ENCODE results near the gene ZNF438. TPM values are rescaled to one million over a fixed set of nuclear protein-coding genes. Genes with fewer than 3 reads are reported as not detected.

The ZNF438 gene
- total and polyA plus RNA-seq, 2 of the 8 experiments (the other 6 are each of a cell fraction or from before 2014, with no cell fraction given) = 0.95 to 1.7 TPM

DNA sequence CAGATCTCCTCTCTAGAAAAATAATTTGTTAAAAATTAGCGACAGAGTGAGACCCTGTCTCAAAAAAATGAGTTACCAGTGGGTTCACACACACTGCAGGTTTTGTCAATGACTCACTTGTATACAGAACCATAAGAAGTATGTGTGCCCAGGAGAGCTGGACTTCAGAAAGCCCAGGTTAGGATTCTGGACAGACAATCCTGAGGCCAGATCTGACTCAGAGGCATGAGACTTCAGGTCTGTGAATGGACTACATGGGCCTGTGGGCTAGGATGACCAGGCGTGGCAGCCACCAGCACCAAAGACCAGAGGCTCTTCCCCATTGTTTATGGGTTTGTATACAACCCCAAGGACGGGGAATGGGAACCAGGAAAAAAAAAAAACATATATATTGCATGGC, 9.3 kb upstream of the ZNF438 start (continued):
- TF ChIP-seq, protein P1, sequence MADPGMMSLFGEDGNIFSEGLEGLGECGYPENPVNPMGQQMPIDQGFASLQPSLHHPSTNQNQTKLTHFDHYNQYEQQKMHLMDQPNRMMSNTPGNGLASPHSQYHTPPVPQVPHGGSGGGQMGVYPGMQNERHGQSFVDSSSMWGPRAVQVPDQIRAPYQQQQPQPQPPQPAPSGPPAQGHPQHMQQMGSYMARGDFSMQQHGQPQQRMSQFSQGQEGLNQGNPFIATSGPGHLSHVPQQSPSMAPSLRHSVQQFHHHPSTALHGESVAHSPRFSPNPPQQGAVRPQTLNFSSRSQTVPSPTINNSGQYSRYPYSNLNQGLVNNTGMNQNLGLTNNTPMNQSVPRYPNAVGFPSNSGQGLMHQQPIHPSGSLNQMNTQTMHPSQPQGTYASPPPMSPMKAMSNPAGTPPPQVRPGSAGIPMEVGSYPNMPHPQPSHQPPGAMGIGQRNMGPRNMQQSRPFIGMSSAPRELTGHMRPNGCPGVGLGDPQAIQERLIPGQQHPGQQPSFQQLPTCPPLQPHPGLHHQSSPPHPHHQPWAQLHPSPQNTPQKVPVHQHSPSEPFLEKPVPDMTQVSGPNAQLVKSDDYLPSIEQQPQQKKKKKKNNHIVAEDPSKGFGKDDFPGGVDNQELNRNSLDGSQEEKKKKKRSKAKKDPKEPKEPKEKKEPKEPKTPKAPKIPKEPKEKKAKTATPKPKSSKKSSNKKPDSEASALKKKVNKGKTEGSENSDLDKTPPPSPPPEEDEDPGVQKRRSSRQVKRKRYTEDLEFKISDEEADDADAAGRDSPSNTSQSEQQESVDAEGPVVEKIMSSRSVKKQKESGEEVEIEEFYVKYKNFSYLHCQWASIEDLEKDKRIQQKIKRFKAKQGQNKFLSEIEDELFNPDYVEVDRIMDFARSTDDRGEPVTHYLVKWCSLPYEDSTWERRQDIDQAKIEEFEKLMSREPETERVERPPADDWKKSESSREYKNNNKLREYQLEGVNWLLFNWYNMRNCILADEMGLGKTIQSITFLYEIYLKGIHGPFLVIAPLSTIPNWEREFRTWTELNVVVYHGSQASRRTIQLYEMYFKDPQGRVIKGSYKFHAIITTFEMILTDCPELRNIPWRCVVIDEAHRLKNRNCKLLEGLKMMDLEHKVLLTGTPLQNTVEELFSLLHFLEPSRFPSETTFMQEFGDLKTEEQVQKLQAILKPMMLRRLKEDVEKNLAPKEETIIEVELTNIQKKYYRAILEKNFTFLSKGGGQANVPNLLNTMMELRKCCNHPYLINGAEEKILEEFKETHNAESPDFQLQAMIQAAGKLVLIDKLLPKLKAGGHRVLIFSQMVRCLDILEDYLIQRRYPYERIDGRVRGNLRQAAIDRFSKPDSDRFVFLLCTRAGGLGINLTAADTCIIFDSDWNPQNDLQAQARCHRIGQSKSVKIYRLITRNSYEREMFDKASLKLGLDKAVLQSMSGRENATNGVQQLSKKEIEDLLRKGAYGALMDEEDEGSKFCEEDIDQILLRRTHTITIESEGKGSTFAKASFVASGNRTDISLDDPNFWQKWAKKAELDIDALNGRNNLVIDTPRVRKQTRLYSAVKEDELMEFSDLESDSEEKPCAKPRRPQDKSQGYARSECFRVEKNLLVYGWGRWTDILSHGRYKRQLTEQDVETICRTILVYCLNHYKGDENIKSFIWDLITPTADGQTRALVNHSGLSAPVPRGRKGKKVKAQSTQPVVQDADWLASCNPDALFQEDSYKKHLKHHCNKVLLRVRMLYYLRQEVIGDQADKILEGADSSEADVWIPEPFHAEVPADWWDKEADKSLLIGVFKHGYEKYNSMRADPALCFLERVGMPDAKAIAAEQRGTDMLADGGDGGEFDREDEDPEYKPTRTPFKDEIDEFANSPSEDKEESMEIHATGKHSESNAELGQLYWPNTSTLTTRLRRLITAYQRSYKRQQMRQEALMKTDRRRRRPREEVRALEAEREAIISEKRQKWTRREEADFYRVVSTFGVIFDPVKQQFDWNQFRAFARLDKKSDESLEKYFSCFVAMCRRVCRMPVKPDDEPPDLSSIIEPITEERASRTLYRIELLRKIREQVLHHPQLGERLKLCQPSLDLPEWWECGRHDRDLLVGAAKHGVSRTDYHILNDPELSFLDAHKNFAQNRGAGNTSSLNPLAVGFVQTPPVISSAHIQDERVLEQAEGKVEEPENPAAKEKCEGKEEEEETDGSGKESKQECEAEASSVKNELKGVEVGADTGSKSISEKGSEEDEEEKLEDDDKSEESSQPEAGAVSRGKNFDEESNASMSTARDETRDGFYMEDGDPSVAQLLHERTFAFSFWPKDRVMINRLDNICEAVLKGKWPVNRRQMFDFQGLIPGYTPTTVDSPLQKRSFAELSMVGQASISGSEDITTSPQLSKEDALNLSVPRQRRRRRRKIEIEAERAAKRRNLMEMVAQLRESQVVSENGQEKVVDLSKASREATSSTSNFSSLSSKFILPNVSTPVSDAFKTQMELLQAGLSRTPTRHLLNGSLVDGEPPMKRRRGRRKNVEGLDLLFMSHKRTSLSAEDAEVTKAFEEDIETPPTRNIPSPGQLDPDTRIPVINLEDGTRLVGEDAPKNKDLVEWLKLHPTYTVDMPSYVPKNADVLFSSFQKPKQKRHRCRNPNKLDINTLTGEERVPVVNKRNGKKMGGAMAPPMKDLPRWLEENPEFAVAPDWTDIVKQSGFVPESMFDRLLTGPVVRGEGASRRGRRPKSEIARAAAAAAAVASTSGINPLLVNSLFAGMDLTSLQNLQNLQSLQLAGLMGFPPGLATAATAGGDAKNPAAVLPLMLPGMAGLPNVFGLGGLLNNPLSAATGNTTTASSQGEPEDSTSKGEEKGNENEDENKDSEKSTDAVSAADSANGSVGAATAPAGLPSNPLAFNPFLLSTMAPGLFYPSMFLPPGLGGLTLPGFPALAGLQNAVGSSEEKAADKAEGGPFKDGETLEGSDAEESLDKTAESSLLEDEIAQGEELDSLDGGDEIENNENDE (IDR thresholded peaks at IDR 0.05; ENCODE audit: insufficient replicate concordance, low read length) = no peak
- TF ChIP-seq RNF2 (IDR thresholded peaks at IDR 0.05; ENCODE audit: borderline replicate concordance, low read depth, low read length, missing control alignments, poor library complexity, severe bottlenecking) = no peak
- no peak for TF ChIP-seq TBP (IDR thresholded peaks at IDR 0.05; ENCODE audit: low read depth, low read length)
- no peak for TF ChIP-seq NRF1 (IDR thresholded peaks at IDR 0.05; ENCODE audit: low read depth, low read length)
- no peak for TF ChIP-seq CHD1 (IDR thresholded peaks at IDR 0.05; ENCODE audit: low read depth, low read length)
- TF ChIP-seq POU5F1 (IDR thresholded peaks at IDR 0.05; ENCODE audit: low read depth, low read length) = no peak
- no peak for TF ChIP-seq EZH2 (IDR thresholded peaks at IDR 0.05; ENCODE audit: low read depth, low read length, severe bottlenecking)
- no peak for TF ChIP-seq JUN (IDR thresholded peaks at IDR 0.05; ENCODE audit: low read depth, low read length)
- no peak for TF ChIP-seq KDM4A (IDR thresholded peaks at IDR 0.05; ENCODE audit: low read depth, low read length, severe bottlenecking)
- no peak for TF ChIP-seq EP300 (IDR thresholded peaks at IDR 0.05; ENCODE audit: borderline replicate concordance in 1 of 2, low read depth in 2 of 2, low read length in 2 of 2)
- no peak for TF ChIP-seq CHD2 (IDR thresholded peaks at IDR 0.05; ENCODE audit: low read length)
